Mesenchymal stem cell (in vitro differentiated cells and primary cell): ENCODE results near the gene CHST11.
A peak's percentile ranks its signal among the peaks of the same experiment; 100 is the strongest.

Source experiments
- DNase-seq: peaks from one replicate; pipeline ENCODE4 v3.0.0-alpha.2; 2013
- H2AFZ ChIP-seq: one replicate; pipeline ENCODE4 v1.6.1; 2013; ENCODE audit warnings: low read depth, mild to moderate bottlenecking, control low read depth, inconsistent platforms, low read length, moderate library complexity
- H2AK5ac ChIP-seq: 2 replicates; pipeline ENCODE4 v1.6.1; 2013; ENCODE audit warnings: low read length, moderate library complexity, mild to moderate bottlenecking, inconsistent platforms; ENCODE audit not compliant: severe bottlenecking
- H2BK120ac ChIP-seq: one replicate; pipeline ENCODE4 v1.6.1; 2013; ENCODE audit warnings: low read depth, mild to moderate bottlenecking, inconsistent platforms, low read length, moderate library complexity
- H2BK12ac ChIP-seq, 2 experiments: one replicate each; pipeline ENCODE4 v1.6.1; 2013; ENCODE audit warnings: inconsistent platforms in 2 of 2, low read length in 2 of 2, mild to moderate bottlenecking in 2 of 2, moderate library complexity in 2 of 2, control low read depth in 1 of 2
- H2BK15ac ChIP-seq: one replicate; pipeline ENCODE4 v1.6.1; 2013; ENCODE audit warnings: mild to moderate bottlenecking, low read depth, inconsistent platforms; ENCODE audit not compliant: poor library complexity, severe bottlenecking
- H2BK5ac ChIP-seq: 2 replicates; pipeline ENCODE4 v1.6.1; 2013; ENCODE audit warnings: low read depth, mild to moderate bottlenecking, low read length, control low read depth, inconsistent platforms; ENCODE audit not compliant: poor library complexity, severe bottlenecking
- H3K14ac ChIP-seq, 2 experiments: one replicate each; pipeline ENCODE4 v1.6.1; 2013; ENCODE audit warnings: inconsistent platforms in 2 of 2, low read length in 2 of 2, control low read depth in 1 of 2, mild to moderate bottlenecking in 1 of 2, moderate library complexity in 1 of 2
- H3K18ac ChIP-seq, 2 experiments: one replicate each; pipeline ENCODE4 v1.6.1; 2013; ENCODE audit warnings: inconsistent platforms in 2 of 2, low read length in 2 of 2, control low read depth in 1 of 2, low read depth in 1 of 2, mild to moderate bottlenecking in 1 of 2
- H3K23ac ChIP-seq, 2 experiments: one replicate each; pipeline ENCODE4 v1.6.1; 2013; ENCODE audit warnings: inconsistent platforms in 2 of 2, low read length in 2 of 2, mild to moderate bottlenecking in 2 of 2, moderate library complexity in 2 of 2, control low read depth in 1 of 2
- H3K27ac ChIP-seq: 2 replicates; pipeline ENCODE4 v1.5.1; 2013; ENCODE audit warnings: mild to moderate bottlenecking, moderate library complexity, low read length, control low read depth, inconsistent platforms; ENCODE audit not compliant: poor library complexity, severe bottlenecking
- H3K27me3 ChIP-seq, 2 experiments: 2 replicates each; pipeline versions ENCODE4 v1.6.1 to v1.7.0; 2013; ENCODE audit warnings: low read length in 2 of 2, mild to moderate bottlenecking in 2 of 2, moderate library complexity in 2 of 2, control low read depth in 1 of 2, inconsistent platforms in 1 of 2; ENCODE audit not compliant: control insufficient read depth in 1 of 2, insufficient read depth in 1 of 2
- H3K36me3 ChIP-seq, 2 experiments: 2 replicates each; pipeline versions ENCODE4 v1.6.1 to v1.7.0; 2013; ENCODE audit warnings: low read length in 2 of 2, control low read depth in 1 of 2, inconsistent platforms in 1 of 2, low read depth in 1 of 2, mild to moderate bottlenecking in 1 of 2; ENCODE audit not compliant: insufficient read depth in 2 of 2, control insufficient read depth in 1 of 2
- H3K4ac ChIP-seq, 2 experiments: one replicate each; pipeline ENCODE4 v1.6.1; 2013; ENCODE audit warnings: inconsistent platforms in 2 of 2, low read length in 2 of 2, mild to moderate bottlenecking in 2 of 2, moderate library complexity in 2 of 2, control low read depth in 1 of 2, low read depth in 1 of 2
- H3K4me1 ChIP-seq: 2 replicates; pipeline ENCODE4 v1.6.1; 2013; ENCODE audit warnings: low read depth, low read length, control low read depth; ENCODE audit not compliant: control insufficient read depth, insufficient read depth
- H3K4me2 ChIP-seq: 2 replicates; pipeline ENCODE4 v1.6.1; 2013; ENCODE audit warnings: low read length, mild to moderate bottlenecking, inconsistent platforms; ENCODE audit not compliant: poor library complexity, severe bottlenecking
- H3K4me3 ChIP-seq, 2 experiments: 2 replicates each; pipeline versions ENCODE4 v1.5.1 to v1.7.0; 2013; ENCODE audit warnings: low read length in 2 of 2, mild to moderate bottlenecking in 2 of 2, control low read depth in 1 of 2, low read depth in 1 of 2; ENCODE audit not compliant: insufficient read depth in 1 of 2
- H3K79me1 ChIP-seq: replicated peaks from 2 replicates; pipeline ENCODE4 v1.6.1; 2013; ENCODE audit warnings: mild to moderate bottlenecking, control low read depth, low read length, inconsistent platforms; ENCODE audit not compliant: poor library complexity, severe bottlenecking
- H3K9ac ChIP-seq: 2 replicates; pipeline ENCODE4 v1.7.0; 2013; ENCODE audit warnings: mild to moderate bottlenecking, low read length, moderate library complexity
- H3K9me3 ChIP-seq: 2 replicates; pipeline ENCODE4 v1.7.0; 2013; ENCODE audit warnings: mild to moderate bottlenecking, low read length; ENCODE audit not compliant: control insufficient read depth
- H4K8ac ChIP-seq: one replicate; pipeline ENCODE4 v1.6.1; 2013; ENCODE audit warnings: inconsistent platforms, mild to moderate bottlenecking, low read length, moderate library complexity
- H4K91ac ChIP-seq: one replicate; pipeline ENCODE4 v1.6.1; 2013; ENCODE audit warnings: mild to moderate bottlenecking, low read length, inconsistent platforms
- WGBS: methylation state at CpG from one replicate; pipeline ENCODE4 v1.1.7; 2013; ENCODE audit warnings: mixed read lengths; 5-methylcytosine and 5-hydroxymethylcytosine counted together

Gene CHST11

DNA sequence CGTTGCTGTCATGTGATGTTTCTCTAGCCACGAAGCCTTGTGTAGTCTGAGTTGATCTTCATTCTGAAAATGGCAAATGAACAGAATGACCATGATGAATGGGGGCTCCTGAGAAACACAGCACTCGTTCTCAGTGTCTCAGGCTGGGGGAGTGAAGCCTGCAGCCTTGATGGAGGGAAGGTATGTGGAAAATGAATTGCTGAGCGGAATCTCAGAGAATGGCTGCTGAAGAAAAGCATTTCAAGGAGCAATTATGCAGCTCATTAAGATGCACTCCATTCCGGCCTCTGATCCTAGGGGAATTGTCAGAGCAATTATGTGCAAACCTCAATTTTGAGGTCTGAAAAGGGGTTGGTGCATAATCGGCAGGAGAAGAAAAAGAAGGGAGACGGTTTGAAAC lies 167.1 kb downstream of the CHST11 start:
- Histone ChIP-seq H3K4me3 (no peak overlapping the region), H4K91ac (no peak overlapping the region), H4K8ac (no peak overlapping the region), H3K4me1 (no peaks in the 10 kb centered on the region), H2BK15ac (no peak overlapping the region), H3K18ac (peak overlapping the region in 1 of 2 experiments; percentile 43), H2BK12ac (no peak overlapping the region), H2AFZ (no peak overlapping the region), H3K14ac (no peak overlapping the region), H3K23ac (no peak overlapping the region), H3K9ac (no peak overlapping the region), H3K4me2 (no peak overlapping the region), H3K27ac (no peak overlapping the region), H3K79me1 (no peaks in the 10 kb centered on the region), H2AK5ac (no peak overlapping the region), H3K4ac (peak overlapping the region in 1 of 2 experiments; percentile 60), H2BK120ac (no peak overlapping the region), H3K27me3 (peaks cover 0 to 13% of the 10 kb centered on the region in 2 experiments), H3K9me3 (no peaks in the 10 kb centered on the region), H2BK5ac (no peak overlapping the region), H3K36me3 (no peaks in the 10 kb centered on the region)
- DNase-seq = no peak
- 74% methylated on average over 7 of the region's 7 CpGs for WGBS

DNA sequence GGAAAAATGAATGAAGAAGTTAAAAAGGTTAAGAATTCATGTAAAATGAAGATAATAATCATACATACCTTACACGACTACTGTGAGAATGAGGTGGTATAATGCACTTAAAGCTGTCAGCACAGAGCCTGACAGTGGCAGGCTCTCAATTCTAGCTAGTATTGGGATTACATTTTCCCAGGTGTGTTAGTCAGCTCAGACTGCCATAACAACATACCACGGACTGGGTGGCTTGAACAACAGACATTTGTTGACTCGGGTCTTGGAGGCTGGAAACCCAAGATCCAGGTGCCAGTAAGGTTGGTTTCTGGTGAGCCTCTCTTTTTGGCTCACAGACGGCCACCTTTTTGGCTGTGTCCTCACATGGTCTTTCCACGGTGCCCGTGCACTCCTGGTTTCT lies 167.8 kb downstream of the CHST11 start:
- Histone ChIP-seq H2BK15ac (no peak overlapping the region), H3K23ac (no peak overlapping the region), H4K8ac (no peak overlapping the region), H3K27ac (no peak overlapping the region), H2AK5ac (no peak overlapping the region), H3K36me3 (no peaks in the 10 kb centered on the region), H2BK5ac (no peak overlapping the region), H4K91ac (no peak overlapping the region), H3K4ac (no peak overlapping the region), H3K27me3 (peaks cover 0 to 9% of the 10 kb centered on the region in 2 experiments), H3K4me3 (no peak overlapping the region), H3K14ac (no peak overlapping the region), H3K4me2 (no peak overlapping the region), H2AFZ (no peak overlapping the region), H3K9ac (no peak overlapping the region), H3K4me1 (no peaks in the 10 kb centered on the region), H2BK12ac (no peak overlapping the region), H2BK120ac (no peak overlapping the region), H3K18ac (no peak overlapping the region), H3K9me3 (no peaks in the 10 kb centered on the region), H3K79me1 (no peaks in the 10 kb centered on the region)
- WGBS = 93% methylated on average over 6 of the region's 6 CpGs
- DNase-seq = no peak

DNA sequence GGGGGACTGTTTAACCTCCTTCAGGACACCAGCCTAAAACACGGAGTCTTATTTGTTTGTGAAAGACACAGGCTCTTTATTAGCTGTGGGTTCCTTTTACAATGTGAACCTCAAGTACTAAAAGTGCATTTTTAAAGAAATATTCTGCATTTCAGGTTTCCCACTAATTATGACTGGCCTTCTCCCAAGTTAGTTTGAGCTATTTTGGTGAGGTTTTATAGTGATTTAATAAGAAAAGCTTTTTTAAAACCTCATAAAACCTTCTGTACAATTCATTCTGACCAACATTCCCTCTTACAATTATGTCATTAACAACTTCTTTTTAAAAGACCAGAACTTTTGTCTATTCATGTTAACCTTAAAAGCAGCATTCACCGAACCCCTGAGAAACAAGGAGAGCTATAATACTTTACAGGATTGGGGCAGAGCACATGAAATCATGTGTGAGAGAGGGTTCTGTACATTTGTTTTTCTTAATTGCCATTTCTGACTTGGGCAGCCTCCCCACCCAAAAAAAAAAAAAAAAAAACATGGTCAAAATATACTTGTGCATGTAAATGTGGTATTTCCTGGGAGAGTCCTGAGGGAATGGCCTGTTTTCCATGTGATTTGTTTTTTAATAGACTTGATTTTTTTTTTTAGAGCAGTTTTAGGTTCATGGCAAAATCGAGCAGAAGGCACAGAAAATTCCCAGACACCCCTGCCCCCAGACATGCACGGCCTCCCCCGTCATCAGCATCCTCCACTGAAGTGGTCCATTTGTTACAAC lies 169.5 kb downstream of the CHST11 start:
- H3K9ac ChIP-seq = no peak overlapping the region
- no peak overlapping the region for H2AK5ac ChIP-seq
- H3K27me3 ChIP-seq = peaks cover 0 to 17% of the 10 kb centered on the region in 2 experiments
- no peak for DNase-seq
- H3K79me1 ChIP-seq = no peaks in the 10 kb centered on the region
- no peak overlapping the region for H2BK120ac ChIP-seq
- no peak overlapping the region for H3K23ac ChIP-seq
- H2BK15ac ChIP-seq = no peak overlapping the region
- no peaks in the 10 kb centered on the region for H3K36me3 ChIP-seq
- no peaks in the 10 kb centered on the region for H3K9me3 ChIP-seq
- H4K8ac ChIP-seq = no peak overlapping the region
- H3K4me3 ChIP-seq = no peak overlapping the region
- H3K27ac ChIP-seq = no peak overlapping the region
- no peak overlapping the region for H3K14ac ChIP-seq
- no peak overlapping the region for H3K4ac ChIP-seq
- H3K4me2 ChIP-seq = no peak overlapping the region
- H3K18ac ChIP-seq = no peak overlapping the region
- H3K4me1 ChIP-seq = no peaks in the 10 kb centered on the region
- no CpG with 5 or more reads among the region's 5 CpGs for WGBS
- H2AFZ ChIP-seq = no peak overlapping the region
- no peak overlapping the region for H4K91ac ChIP-seq
- no peak overlapping the region for H2BK5ac ChIP-seq
- H2BK12ac ChIP-seq = no peak overlapping the region

DNA sequence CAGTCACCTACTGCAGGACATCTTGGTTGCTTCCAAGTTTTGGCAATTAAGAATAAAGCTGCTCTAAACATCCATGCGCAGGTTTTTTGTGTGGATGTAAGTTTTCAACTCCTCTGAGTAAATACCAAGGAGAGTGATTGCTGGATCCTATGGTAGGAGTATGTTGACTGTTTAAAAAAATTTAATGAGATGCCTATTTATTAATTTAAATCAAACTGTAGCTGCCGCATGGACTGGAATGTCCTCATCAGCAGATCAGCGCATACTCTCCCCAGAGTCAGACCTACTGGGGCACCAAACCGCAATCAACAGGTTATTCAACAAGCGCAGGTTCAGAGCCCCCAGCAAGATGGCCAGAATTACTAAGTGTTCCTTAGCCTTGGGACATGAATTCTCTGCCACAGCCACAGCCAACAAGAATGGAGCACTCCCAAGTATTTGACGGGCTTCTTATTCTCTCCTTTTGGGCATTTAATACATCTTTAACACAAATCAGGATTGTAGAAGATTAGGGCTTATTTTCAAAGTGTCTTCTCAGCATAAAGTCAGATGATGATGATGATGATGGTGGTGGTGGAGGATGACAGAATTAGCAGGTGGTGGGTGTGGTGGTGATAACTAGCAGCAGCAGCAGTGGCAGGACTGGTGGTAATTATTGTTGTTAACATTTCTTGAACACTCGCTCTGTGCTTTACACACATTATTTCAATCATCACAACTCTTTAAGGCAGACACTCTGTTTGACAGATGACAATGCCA lies 170.7 kb downstream of the CHST11 start:
- peak overlapping the region; percentile 44 for H4K91ac ChIP-seq
- no peak overlapping the region for H2BK12ac ChIP-seq
- H3K27me3 ChIP-seq = peaks cover 0 to 25% of the 10 kb centered on the region in 2 experiments
- H3K23ac ChIP-seq = no peak overlapping the region
- no peak overlapping the region for H3K14ac ChIP-seq
- H3K27ac ChIP-seq = no peak overlapping the region
- H2BK15ac ChIP-seq = peak overlapping the region; percentile 36
- no peak overlapping the region for H2AK5ac ChIP-seq
- no peaks in the 10 kb centered on the region for H3K9me3 ChIP-seq
- H3K4me2 ChIP-seq = no peak overlapping the region
- no peak overlapping the region for H2BK5ac ChIP-seq
- H3K79me1 ChIP-seq = no peaks in the 10 kb centered on the region
- no peak overlapping the region for H3K9ac ChIP-seq
- no peak overlapping the region for H4K8ac ChIP-seq
- H3K36me3 ChIP-seq = no peaks in the 10 kb centered on the region
- H3K4ac ChIP-seq = no peak overlapping the region
- H2AFZ ChIP-seq = no peak overlapping the region
- H3K4me3 ChIP-seq = no peak overlapping the region
- WGBS = 97% methylated on average over 7 of the region's 7 CpGs
- no peak for DNase-seq
- H2BK120ac ChIP-seq = no peak overlapping the region
- H3K18ac ChIP-seq = no peak overlapping the region
- H3K4me1 ChIP-seq = no peaks in the 10 kb centered on the region
